HAP-1 (cell line): ENCODE results near the gene MGMT.

Experiments used
- DNase-seq, 2 experiments: peaks; one replicate each; pipeline ENCODE4 v3.0.0-alpha.2; 2016 to 2020; ENCODE audit warnings: low spot score in 2 of 2
- H3K27me3 ChIP-seq: fragments of 250-450 bp; sonication (Bioruptor Pico); 2 replicates; pipeline ENCODE4 v1.5.1; 2020; ENCODE audit warnings: low read depth, mild to moderate bottlenecking, moderate library complexity
- H3K36me3 ChIP-seq: fragments of 250-450 bp; sonication (Bioruptor Pico); replicated peaks from 2 replicates; pipeline ENCODE4 v1.5.1; 2020; ENCODE audit warnings: mild to moderate bottlenecking
- H3K4me1 ChIP-seq: fragments of 250-450 bp; sonication (Bioruptor Pico); 2 replicates; pipeline ENCODE4 v1.5.1; 2020; ENCODE audit warnings: mild to moderate bottlenecking
- H3K4me3 ChIP-seq: fragments of 250-450 bp; sonication (Bioruptor Pico); 2 replicates; pipeline ENCODE4 v1.5.1; 2020; ENCODE audit warnings: mild to moderate bottlenecking, moderate library complexity
- H3K9me3 ChIP-seq: fragments of 250-450 bp; sonication (Bioruptor Pico); 2 replicates; pipeline ENCODE4 v1.5.1; 2020; ENCODE audit warnings: mild to moderate bottlenecking, moderate library complexity
- in situ Hi-C: fragments of 300-500 bp; cut with MboI; formaldehyde crosslinking; loops from 3 replicates; pipeline ENCODE4 v1.14.3; 2020; ENCODE audit warnings: low sequenced_read_pairs, inconsistent platforms, mixed read lengths

The MGMT gene

DNA sequence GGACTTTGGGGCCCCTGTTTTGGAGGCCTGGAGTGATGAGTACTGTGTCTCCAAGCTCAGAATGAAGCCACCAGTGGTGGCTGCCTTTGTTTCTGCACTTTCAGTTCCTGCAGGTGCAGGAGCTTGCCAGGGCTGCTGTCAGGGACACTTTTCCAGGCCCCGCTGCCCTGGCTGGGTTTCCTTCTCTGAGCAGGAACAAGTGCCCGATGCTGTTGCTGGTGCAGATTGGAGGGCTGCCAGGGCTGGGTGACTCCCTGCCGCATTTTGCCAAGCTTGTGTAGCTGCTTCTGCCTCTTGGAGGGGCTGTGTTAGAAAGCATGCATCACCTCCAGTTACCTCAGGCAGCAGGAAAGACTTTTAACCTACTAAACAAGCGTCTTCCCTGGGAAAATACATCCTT, 211.1 kb downstream of the MGMT start:
- no peaks in the 10 kb centered on the region for H3K9me3 ChIP-seq
- H3K4me1 ChIP-seq, result no peaks in the 10 kb centered on the region
- in situ Hi-C loops, result no loop called here
- no peaks in the 10 kb centered on the region for H3K36me3 ChIP-seq
- DNase-seq, result no peak
- H3K4me3 ChIP-seq, result no peak overlapping the region
- H3K27me3 ChIP-seq, result no peaks in the 10 kb centered on the region

DNA sequence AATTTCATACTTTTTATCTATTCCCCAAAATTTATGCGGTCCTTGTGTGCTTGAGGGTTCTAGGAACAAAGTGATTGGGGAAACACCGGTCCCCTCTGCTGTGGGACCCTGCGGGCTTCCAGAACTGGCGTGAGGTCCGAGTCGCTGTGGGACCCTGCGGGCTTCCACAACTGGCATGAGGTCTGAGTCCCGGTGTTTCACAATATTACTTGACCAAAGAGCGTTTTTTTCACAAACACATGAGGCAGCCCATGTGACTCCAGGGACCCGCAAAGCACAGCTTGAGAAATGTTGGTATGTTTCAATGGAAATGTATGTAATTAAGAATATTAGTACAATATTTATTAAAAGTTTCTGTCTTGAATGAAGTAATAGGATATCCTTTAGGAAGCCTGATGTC, 212.2 kb downstream of the MGMT start:
- no peaks in the 10 kb centered on the region for H3K9me3 ChIP-seq
- no peaks in the 10 kb centered on the region for H3K36me3 ChIP-seq
- in situ Hi-C loops, result no loop called here
- no peak overlapping the region for H3K4me3 ChIP-seq
- no peaks in the 10 kb centered on the region for H3K4me1 ChIP-seq
- DNase-seq, result no peak
- no peaks in the 10 kb centered on the region for H3K27me3 ChIP-seq

DNA sequence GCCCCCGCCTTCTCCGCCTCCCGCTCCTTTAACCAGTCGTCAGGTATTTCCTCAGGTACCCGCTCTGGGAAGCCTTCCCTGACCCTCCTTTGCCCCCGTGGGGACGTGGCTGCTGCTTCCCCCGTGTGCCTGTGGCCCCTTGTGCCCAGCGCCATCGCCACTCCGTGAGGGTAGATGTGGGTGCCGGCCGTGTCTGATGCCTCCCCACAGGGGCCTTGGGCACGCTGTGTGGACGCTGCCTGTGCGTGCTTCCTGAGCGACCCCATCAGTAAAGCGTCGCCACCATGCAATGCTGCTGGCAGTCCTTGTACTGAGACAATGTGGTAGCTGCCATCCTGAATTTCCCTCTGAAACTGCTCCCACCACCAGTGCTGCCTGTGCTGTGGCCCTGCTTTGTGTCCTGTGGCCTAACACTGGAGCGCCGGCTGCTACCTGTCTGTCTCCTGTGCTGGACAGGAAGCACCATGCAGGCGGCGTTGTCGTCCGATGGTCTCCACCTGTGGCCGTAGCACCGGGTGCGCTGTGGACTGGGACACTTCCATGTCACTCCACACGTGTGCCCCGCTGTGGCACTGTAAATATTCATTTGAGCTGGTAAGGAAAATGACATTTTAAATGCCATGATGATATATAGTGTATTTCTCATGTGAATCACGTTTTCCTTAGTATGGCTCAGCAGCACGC, 213.8 kb downstream of the MGMT start:
- Histone ChIP-seq H3K4me3 (no peak overlapping the region), H3K4me1 (no peaks in the 10 kb centered on the region), H3K36me3 (no peaks in the 10 kb centered on the region), H3K27me3 (no peaks in the 10 kb centered on the region), H3K9me3 (no peaks in the 10 kb centered on the region)
- in situ Hi-C loops, result no loop called here
- no peak for DNase-seq

DNA sequence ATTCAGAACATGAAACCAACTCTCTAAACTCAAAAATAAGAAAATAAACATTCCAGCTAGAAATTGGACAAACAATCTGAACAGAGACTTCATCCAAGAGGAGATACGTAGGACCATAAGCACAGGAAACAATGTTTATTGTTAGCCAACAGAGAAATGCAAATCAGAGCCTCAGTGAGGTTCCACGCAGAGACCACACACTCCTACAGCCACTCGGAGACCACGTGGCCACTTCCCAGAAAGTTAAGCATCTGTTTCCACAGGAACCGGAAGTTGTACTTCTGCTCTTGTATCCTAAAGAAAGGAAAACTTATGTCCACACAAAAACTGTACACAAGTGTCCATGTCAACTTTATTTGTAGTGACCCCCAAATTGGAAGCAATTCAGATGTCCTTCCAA, 214.8 kb downstream of the MGMT start:
- no peak overlapping the region for H3K4me3 ChIP-seq
- H3K36me3 ChIP-seq, result no peaks in the 10 kb centered on the region
- H3K27me3 ChIP-seq, result no peaks in the 10 kb centered on the region
- in situ Hi-C loops, result no loop called here
- H3K4me1 ChIP-seq, result no peaks in the 10 kb centered on the region
- no peaks in the 10 kb centered on the region for H3K9me3 ChIP-seq
- DNase-seq, result no peak

GRCh38 chr10:129683519-129683918, 216.5 kb downstream of the MGMT start:
- Histone ChIP-seq H3K36me3 (no peaks in the 10 kb centered on the region), H3K9me3 (no peaks in the 10 kb centered on the region), H3K4me3 (no peak overlapping the region), H3K27me3 (no peaks in the 10 kb centered on the region), H3K4me1 (no peaks in the 10 kb centered on the region)
- DNase-seq, result no peak
- in situ Hi-C loops, result no loop called here

- no peaks in the 10 kb centered on the region for H3K36me3 ChIP-seq
- DNase-seq, result no peak
- no peaks in the 10 kb centered on the region for H3K27me3 ChIP-seq
- H3K4me3 ChIP-seq, result no peak overlapping the region
- in situ Hi-C loops, result no loop called here
- no peaks in the 10 kb centered on the region for H3K4me1 ChIP-seq
- H3K9me3 ChIP-seq, result no peaks in the 10 kb centered on the region
These were observed 216.9 kb downstream of the MGMT start for GRCh38 chr10:129683920-129684319.

- Histone ChIP-seq H3K4me1 (no peaks in the 10 kb centered on the region), H3K4me3 (no peak overlapping the region), H3K27me3 (no peaks in the 10 kb centered on the region), H3K9me3 (no peaks in the 10 kb centered on the region), H3K36me3 (no peaks in the 10 kb centered on the region)
- DNase-seq, result no peak
- in situ Hi-C loops, result no loop called here
These were observed 218.2 kb downstream of the MGMT start for GRCh38 chr10:129685271-129685670.

GRCh38 chr10:129689671-129690071, 222.6 kb downstream of the MGMT start:
- Histone ChIP-seq H3K36me3 (no peaks in the 10 kb centered on the region), H3K27me3 (no peaks in the 10 kb centered on the region), H3K4me1 (no peaks in the 10 kb centered on the region), H3K4me3 (no peak overlapping the region), H3K9me3 (no peaks in the 10 kb centered on the region)
- no peak for DNase-seq
- in situ Hi-C loops, result no loop called here

DNA sequence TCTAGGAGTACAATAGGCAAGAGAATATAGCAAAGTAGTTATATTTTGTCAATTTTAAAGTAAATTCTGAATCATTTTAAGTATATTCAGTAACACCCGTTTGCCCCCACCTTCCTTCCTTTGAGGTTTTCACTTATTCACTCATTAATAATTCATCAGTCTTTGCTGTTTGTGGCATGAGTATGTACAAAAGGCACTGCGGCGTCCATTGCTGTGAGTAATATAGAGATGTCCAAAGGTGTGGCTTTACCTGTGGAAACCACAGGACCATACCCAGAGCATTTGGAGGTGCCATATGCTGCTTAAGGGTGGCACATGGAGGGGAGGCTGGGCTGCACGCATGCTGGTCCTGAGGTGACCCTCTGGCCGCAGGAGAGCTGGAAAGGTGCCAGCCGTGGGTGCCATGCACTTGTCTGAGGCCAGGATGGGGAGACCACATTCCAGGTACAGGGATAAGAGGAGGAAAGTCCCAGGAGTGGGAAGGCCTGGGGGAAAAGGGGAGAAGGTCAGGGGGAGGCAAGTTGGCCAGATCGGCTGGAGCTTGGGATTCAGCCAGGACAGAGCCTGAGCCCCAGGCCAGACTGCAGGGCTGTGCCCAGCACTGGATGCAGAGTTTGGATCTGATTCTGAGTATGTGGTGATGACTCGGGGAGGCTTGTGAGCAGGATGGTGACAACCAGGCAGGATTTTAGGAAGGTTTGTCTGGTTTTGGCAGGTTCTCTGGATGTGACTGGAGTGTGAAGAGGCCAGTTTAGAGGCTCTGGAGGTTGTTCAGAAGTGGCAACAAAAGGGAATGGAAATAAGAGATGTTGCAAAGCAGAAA, 223.4 kb downstream of the MGMT start:
- Histone ChIP-seq H3K36me3 (no peaks in the 10 kb centered on the region), H3K4me3 (no peak overlapping the region), H3K9me3 (no peaks in the 10 kb centered on the region), H3K27me3 (no peaks in the 10 kb centered on the region), H3K4me1 (no peaks in the 10 kb centered on the region)
- in situ Hi-C loops, result no loop called here
- no peak for DNase-seq

DNA sequence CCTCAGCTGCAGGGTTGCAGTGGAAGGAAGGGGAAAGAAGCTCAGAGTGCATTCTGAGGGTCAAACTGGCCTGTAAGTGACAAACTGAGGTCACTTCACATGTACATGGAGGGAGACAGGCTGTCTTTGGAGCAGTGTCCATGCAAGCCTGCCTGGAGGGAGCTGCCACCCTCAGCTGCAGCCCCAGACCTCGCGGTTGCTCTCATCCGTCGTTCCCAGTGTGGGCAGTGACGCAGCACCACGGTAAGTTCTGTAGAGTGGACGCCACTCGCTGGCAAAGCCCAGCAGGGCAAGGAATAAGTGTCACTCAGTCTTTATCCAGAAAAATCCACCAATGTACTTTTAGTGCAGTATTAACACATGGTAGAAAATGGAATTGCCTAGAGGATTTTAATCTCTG, 225.7 kb downstream of the MGMT start:
- no peaks in the 10 kb centered on the region for H3K4me1 ChIP-seq
- H3K9me3 ChIP-seq, result no peaks in the 10 kb centered on the region
- no peaks in the 10 kb centered on the region for H3K36me3 ChIP-seq
- H3K27me3 ChIP-seq, result no peaks in the 10 kb centered on the region
- in situ Hi-C loops, result no loop called here
- DNase-seq, result no peak
- no peak overlapping the region for H3K4me3 ChIP-seq

- Histone ChIP-seq H3K27me3 (no peaks in the 10 kb centered on the region), H3K4me3 (no peak overlapping the region), H3K9me3 (no peaks in the 10 kb centered on the region), H3K36me3 (no peaks in the 10 kb centered on the region), H3K4me1 (no peaks in the 10 kb centered on the region)
- in situ Hi-C loops, result no loop called here
- DNase-seq, result no peak
These were observed 226.3 kb downstream of the MGMT start for GRCh38 chr10:129693382-129693781.

DNA sequence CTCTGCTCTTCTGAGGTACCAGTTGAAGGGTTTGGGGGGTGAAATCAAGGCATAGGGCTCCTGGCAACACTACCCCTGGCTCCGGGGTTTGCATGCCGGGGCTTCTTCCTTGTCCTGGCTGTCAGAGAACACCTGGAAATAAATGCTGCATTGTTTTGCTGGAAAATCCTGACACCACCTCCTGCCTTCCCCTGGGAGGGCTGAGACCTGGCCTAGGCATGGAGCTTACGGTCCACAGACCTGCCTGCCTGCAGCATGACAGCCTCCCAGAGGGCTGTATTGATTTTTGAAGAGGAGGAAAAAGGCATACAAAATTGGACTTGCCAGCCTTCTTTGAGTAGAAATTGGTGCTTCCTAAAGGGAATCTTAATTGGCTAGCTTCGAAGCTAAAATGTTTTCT, 227.1 kb downstream of the MGMT start:
- H3K4me3 ChIP-seq, result no peak overlapping the region
- H3K4me1 ChIP-seq, result no peaks in the 10 kb centered on the region
- in situ Hi-C loops, result no loop called here
- no peaks in the 10 kb centered on the region for H3K36me3 ChIP-seq
- H3K9me3 ChIP-seq, result no peaks in the 10 kb centered on the region
- no peaks in the 10 kb centered on the region for H3K27me3 ChIP-seq
- no peak for DNase-seq

DNA sequence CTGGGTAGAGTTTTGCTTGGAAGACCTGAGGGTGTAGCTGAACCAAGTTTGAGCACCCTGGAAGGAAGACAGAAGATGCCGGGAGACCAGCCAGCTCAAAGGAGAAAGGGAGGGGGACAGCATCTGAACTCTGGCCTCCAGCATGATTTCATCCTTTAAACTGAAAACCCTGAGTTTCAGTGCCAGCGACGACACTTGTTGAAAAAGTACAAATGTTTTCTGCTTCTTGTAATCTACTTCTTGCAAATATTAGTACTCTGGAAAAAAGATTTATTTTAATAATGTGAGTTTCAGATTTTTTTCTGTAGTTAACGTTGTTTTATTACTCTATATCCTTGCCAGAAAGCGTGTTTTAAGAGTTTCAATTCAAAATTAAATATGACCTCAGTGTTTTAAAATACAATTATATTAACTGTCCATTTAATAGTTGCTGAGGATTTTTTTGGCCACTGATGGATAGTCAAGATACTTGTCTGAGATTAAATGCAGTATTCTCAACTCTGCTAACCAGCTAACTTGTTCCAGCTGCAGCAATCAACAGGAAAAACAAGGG, 227.7 kb downstream of the MGMT start:
- H3K27me3 ChIP-seq, result no peaks in the 10 kb centered on the region
- DNase-seq, result no peak
- H3K9me3 ChIP-seq, result no peaks in the 10 kb centered on the region
- H3K4me3 ChIP-seq, result no peak overlapping the region
- no peaks in the 10 kb centered on the region for H3K36me3 ChIP-seq
- no peaks in the 10 kb centered on the region for H3K4me1 ChIP-seq
- in situ Hi-C loops, result no loop called here

DNA sequence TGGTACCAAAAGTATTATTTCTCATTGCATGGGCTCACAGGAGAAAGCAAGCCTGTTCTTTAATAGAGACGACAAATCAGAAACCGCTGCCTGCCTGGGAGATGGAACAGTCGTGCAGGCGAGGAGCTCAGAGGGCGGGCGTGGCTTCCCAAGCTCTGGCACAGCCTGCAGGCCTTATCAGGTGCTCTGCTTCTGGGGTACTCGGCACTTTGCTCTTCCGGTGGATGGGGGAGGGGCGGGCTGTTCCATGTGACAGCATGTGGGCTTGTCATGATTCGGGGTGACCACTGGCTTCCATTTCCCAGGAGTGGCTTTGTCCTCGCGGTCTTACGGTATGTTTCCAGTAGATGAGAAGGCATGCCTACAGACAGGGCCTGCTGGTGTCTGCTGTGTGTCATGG, 228.6 kb downstream of the MGMT start:
- in situ Hi-C loops, result no loop called here
- H3K4me1 ChIP-seq, result no peaks in the 10 kb centered on the region
- no peaks in the 10 kb centered on the region for H3K27me3 ChIP-seq
- H3K36me3 ChIP-seq, result no peaks in the 10 kb centered on the region
- no peak for DNase-seq
- no peak overlapping the region for H3K4me3 ChIP-seq
- H3K9me3 ChIP-seq, result no peaks in the 10 kb centered on the region
